Epithelial cell of esophagus (primary cell): ENCODE measurements around the gene CRBN.

Source experiments
- DNase-seq: peaks from one replicate; pipeline ENCODE4 v3.0.0; 2010; ENCODE audit warnings: low read depth
- H3K4me3 ChIP-seq: 2 replicates; pipeline ENCODE4 v1.5.1; 2011; ENCODE audit warnings: mild to moderate bottlenecking, low read length, control low read depth
- CTCF ChIP-seq: IDR thresholded peaks from 2 replicates; pipeline ENCODE4 v1.5.1; 2011; ENCODE audit warnings: low read depth, mild to moderate bottlenecking, low read length, control low read depth, inconsistent platforms; ENCODE audit not compliant: insufficient read depth; ENCODE audit errors: missing control alignments

Gene CRBN

GRCh38 chr3:3119393-3119851, 60.1 kb downstream of the CRBN start:
- no peak overlapping the region for H3K4me3 ChIP-seq
- TF ChIP-seq CTCF: no peak
- no peak for DNase-seq

GRCh38 chr3:3117651-3118050, 61.8 kb downstream of the CRBN start:
- DNase-seq: no peak
- TF ChIP-seq CTCF: no peak
- no peak overlapping the region for H3K4me3 ChIP-seq

GRCh38 chr3:3113042-3113709, 66.3 kb downstream of the CRBN start:
- no peak for TF ChIP-seq CTCF
- DNase-seq: no peak
- no peak overlapping the region for H3K4me3 ChIP-seq

GRCh38 chr3:3110749-3111361, 68.6 kb downstream of the CRBN start:
- no peak for DNase-seq
- no peak for TF ChIP-seq CTCF
- H3K4me3 ChIP-seq: no peak overlapping the region

- no peak for DNase-seq
- H3K4me3 ChIP-seq: no peak within 1 kb of the TSS
- no peak for TF ChIP-seq CTCF
These were observed 69.2 kb downstream of the CRBN start, which contains the start of gene IL5RA for GRCh38 chr3:3110299-3110630. Gene IL5RA, minus strand, starts transcription at chr3:3110374. Its CDS starts 5,390 bp downstream, at chr3:3104984.

- peak; percentile 49 for DNase-seq
- no peak for TF ChIP-seq CTCF
- no peak overlapping the region for H3K4me3 ChIP-seq
These were observed 69.8 kb downstream of the CRBN start for GRCh38 chr3:3109407-3110298.
